HG03139 (cell line): ENCODE measurements around the gene FABP7.

Source experiments
- ATAC-seq: cut with Tn5 transposase; IDR thresholded peaks from one replicate; pipeline ENCODE4 v1.9.1; 2021; ENCODE audit not compliant: unreplicated experiment

The FABP7 gene

GRCh38 chr6:122755901-122756300 lies 23.6 kb upstream of the FABP7 start:
- ATAC-seq, result no peak

GRCh38 chr6:122758927-122759334 lies 20.6 kb upstream of the FABP7 start:
- peak; percentile 82 for ATAC-seq

GRCh38 chr6:122760330-122760729 lies 19.2 kb upstream of the FABP7 start:
- no peak for ATAC-seq

GRCh38 chr6:122766256-122766655 lies 13.3 kb upstream of the FABP7 start:
- no peak for ATAC-seq

- ATAC-seq, result no peak
These were observed 8.5 kb upstream of the FABP7 start for GRCh38 chr6:122770835-122771601.

- ATAC-seq, result no peak
These were observed 6.6 kb upstream of the FABP7 start for GRCh38 chr6:122772724-122773415.

- ATAC-seq, result no peak
These were observed 3.5 kb upstream of the FABP7 start for GRCh38 chr6:122775975-122776374.

GRCh38 chr6:122778302-122778701 lies 1.2 kb upstream of the FABP7 start:
- ATAC-seq, result no peak

- no peak for ATAC-seq
These were observed 393 bp upstream of the FABP7 start for GRCh38 chr6:122778985-122779661.

- no peak for ATAC-seq
These were observed 598 bp downstream of the FABP7 start for GRCh38 chr6:122780114-122780513.

- ATAC-seq, result no peak
These were observed 2.2 kb downstream of the FABP7 start for GRCh38 chr6:122781716-122782115.

- ATAC-seq, result no peak
These were observed 3.9 kb downstream of the FABP7 start for GRCh38 chr6:122783401-122783800.

- no peak for ATAC-seq
These were observed 6.4 kb downstream of the FABP7 start for GRCh38 chr6:122785891-122786290.

GRCh38 chr6:122787721-122788120 lies 8.2 kb downstream of the FABP7 start:
- no peak for ATAC-seq

- no peak for ATAC-seq
These were observed 8.7 kb downstream of the FABP7 start for GRCh38 chr6:122788208-122788607.

GRCh38 chr6:122788663-122789181 lies 9.2 kb downstream of the FABP7 start:
- no peak for ATAC-seq

GRCh38 chr6:122789182-122790027 lies 9.9 kb downstream of the FABP7 start, which contains the start of gene SMPDL3A:
Gene SMPDL3A, plus strand, starts transcription at chr6:122789258. Its CDS starts 89 bp downstream, at chr6:122789347.
- ATAC-seq, result peak; percentile 51

- ATAC-seq, result no peak
These were observed 10.5 kb downstream of the FABP7 start for GRCh38 chr6:122790028-122790422.

- ATAC-seq, result no peak
These were observed 11.2 kb downstream of the FABP7 start for GRCh38 chr6:122790423-122791309.

- no peak for ATAC-seq
These were observed 11.8 kb downstream of the FABP7 start for GRCh38 chr6:122791310-122791679.
